Stimulated activated CD8-positive, alpha-beta memory T cell treated with anti-CD3 and anti-CD28 coated beads, Interleukin-12 subunit alpha, Interleukin-12 subunit beta, amount 100 ng/mL, for 1 hour (primary cell): Measurements from ENCODE around the gene CCDC197.
A peak's percentile ranks its signal among the peaks of the same experiment; 100 is the strongest.

ENCODE experiments used
- DNase-seq: peaks from one replicate; pipeline ENCODE4 v3.0.0-alpha.2; 2020; ENCODE audit warnings: low read depth

The CCDC197 gene

GRCh38 chr14:94026173-94026888 is 29.2 kb downstream of the CCDC197 start, which contains the start of gene OTUB2:
Gene OTUB2, plus strand, starts transcription at chr14:94026340. Its CDS starts 198 bp downstream, at chr14:94026538.
- DNase-seq, result peak; percentile 90

- DNase-seq, result no peak
Observed at GRCh38 chr14:94026889-94027469, 29.9 kb downstream of the CCDC197 start.

- DNase-seq, result no peak
Observed at GRCh38 chr14:94027566-94028449, 30.7 kb downstream of the CCDC197 start.

- DNase-seq, result no peak
Observed at GRCh38 chr14:94028450-94028826, 31.3 kb downstream of the CCDC197 start.

GRCh38 chr14:94029265-94029664 is 32.2 kb downstream of the CCDC197 start:
- no peak for DNase-seq

GRCh38 chr14:94029671-94030203 is 32.6 kb downstream of the CCDC197 start:
- DNase-seq, result no peak

- no peak for DNase-seq
Observed at GRCh38 chr14:94030571-94030970, 33.5 kb downstream of the CCDC197 start.

GRCh38 chr14:94031161-94031882 is 34.2 kb downstream of the CCDC197 start:
- DNase-seq, result no peak

GRCh38 chr14:94031883-94032279 is 34.8 kb downstream of the CCDC197 start:
- no peak for DNase-seq

GRCh38 chr14:94034886-94035285 is 37.8 kb downstream of the CCDC197 start:
- no peak for DNase-seq

GRCh38 chr14:94036313-94037167 is 39.4 kb downstream of the CCDC197 start:
- DNase-seq, result peak; percentile 60

- no peak for DNase-seq
Observed at GRCh38 chr14:94037954-94038353, 40.9 kb downstream of the CCDC197 start.

GRCh38 chr14:94038510-94038909 is 41.4 kb downstream of the CCDC197 start:
- DNase-seq, result no peak

GRCh38 chr14:94038921-94039629 is 42.0 kb downstream of the CCDC197 start:
- no peak for DNase-seq

GRCh38 chr14:94040247-94040646 is 43.1 kb downstream of the CCDC197 start:
- DNase-seq, result no peak

GRCh38 chr14:94040796-94041195 is 43.7 kb downstream of the CCDC197 start:
- DNase-seq, result no peak

- no peak for DNase-seq
Observed at GRCh38 chr14:94041551-94042346, 44.6 kb downstream of the CCDC197 start.

- DNase-seq, result no peak
Observed at GRCh38 chr14:94042433-94043091, 45.5 kb downstream of the CCDC197 start.
